CD4-positive, alpha-beta T cell treated with Interleukin-4 for 1 hour (primary cell): Measurements from ENCODE around the gene COL6A3.

Experiments
- DNase-seq, 2 donors: peaks; one replicate each; pipeline ENCODE4 v3.0.0-alpha.2; 2020 to 2022

Gene COL6A3, protein sequence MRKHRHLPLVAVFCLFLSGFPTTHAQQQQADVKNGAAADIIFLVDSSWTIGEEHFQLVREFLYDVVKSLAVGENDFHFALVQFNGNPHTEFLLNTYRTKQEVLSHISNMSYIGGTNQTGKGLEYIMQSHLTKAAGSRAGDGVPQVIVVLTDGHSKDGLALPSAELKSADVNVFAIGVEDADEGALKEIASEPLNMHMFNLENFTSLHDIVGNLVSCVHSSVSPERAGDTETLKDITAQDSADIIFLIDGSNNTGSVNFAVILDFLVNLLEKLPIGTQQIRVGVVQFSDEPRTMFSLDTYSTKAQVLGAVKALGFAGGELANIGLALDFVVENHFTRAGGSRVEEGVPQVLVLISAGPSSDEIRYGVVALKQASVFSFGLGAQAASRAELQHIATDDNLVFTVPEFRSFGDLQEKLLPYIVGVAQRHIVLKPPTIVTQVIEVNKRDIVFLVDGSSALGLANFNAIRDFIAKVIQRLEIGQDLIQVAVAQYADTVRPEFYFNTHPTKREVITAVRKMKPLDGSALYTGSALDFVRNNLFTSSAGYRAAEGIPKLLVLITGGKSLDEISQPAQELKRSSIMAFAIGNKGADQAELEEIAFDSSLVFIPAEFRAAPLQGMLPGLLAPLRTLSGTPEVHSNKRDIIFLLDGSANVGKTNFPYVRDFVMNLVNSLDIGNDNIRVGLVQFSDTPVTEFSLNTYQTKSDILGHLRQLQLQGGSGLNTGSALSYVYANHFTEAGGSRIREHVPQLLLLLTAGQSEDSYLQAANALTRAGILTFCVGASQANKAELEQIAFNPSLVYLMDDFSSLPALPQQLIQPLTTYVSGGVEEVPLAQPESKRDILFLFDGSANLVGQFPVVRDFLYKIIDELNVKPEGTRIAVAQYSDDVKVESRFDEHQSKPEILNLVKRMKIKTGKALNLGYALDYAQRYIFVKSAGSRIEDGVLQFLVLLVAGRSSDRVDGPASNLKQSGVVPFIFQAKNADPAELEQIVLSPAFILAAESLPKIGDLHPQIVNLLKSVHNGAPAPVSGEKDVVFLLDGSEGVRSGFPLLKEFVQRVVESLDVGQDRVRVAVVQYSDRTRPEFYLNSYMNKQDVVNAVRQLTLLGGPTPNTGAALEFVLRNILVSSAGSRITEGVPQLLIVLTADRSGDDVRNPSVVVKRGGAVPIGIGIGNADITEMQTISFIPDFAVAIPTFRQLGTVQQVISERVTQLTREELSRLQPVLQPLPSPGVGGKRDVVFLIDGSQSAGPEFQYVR (N-terminal part only)

DNA sequence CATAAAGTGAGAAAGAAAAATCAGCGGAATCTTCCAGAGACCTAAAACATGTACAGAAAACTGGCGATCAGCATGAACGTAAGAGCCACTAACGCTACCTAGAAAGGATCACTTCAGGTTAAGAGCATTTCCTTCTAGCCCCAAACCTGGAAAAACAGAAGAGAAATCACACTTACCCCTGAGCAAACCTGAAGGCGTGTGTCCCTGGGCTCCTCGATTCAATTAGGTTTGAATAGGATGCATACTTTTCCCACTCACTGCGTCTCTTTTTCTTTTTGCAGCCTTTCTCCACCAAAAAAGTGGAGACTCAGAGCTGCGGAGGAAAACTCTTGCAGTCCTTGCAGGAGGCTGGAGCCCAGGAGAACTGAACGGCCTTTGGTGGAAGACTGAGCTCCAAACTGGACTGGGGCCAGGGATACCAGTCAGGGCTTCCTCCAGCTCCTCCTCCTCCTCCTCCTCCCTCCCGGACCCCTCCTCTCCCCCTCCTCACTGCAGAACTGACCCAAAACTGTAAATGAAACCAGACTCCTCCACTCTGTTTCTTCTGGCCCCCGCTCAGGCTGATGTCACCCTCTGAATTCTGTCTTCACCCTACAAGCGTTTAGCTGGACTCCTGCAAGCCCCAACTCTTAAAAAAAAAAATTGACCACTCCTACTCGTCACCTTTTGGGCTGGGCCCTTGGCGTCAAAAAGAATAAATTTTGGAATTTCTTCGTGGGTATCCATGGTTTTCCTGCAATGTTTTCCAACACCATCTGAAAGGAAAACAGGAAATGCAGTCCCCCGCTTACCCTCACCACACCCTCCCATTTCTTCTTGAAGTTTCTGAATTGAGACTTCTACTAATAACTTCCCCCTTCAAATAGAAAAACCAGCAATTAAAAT is at the start of gene COL6A3:
COL6A3 (minus strand) TSS at position 388 of the 885 bp plus-strand sequence. CDS start 17,347 bp downstream, outside the sequence.
- no peak for DNase-seq

GRCh38 chr2:237459741-237460174 is 45.8 kb upstream of the COL6A3 start:
- no peak for DNase-seq

GRCh38 chr2:237459226-237459625 is 45.3 kb upstream of the COL6A3 start:
- no peak for DNase-seq

- no peak for DNase-seq
Measured at GRCh38 chr2:237458519-237458918, 44.6 kb upstream of the COL6A3 start.

GRCh38 chr2:237457388-237457941 is 43.5 kb upstream of the COL6A3 start:
- no peak for DNase-seq

- DNase-seq = no peak
Measured at GRCh38 chr2:237456200-237456843, 42.4 kb upstream of the COL6A3 start.

DNA sequence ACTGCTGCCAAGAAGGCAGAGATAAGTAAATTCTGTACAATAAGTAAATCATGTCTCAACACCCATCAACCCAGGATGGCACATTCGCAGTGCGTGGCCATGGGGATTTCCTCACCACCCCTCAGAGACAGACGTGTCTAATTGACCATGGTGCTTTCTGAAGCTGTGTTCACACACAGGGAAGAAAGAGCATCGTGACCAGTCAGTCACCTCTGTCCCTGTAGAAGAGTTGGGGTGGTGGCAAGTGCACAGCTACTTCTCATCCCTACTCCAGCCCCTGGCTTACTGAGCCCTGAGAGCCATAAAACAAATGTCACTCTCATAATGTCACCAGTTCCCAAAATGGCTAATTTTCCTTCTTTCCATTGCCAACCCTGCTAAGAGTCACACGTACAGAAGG is 41.8 kb upstream of the COL6A3 start:
- DNase-seq = no peak

- no peak for DNase-seq
Measured at GRCh38 chr2:237453671-237454070, 39.7 kb upstream of the COL6A3 start.

DNA sequence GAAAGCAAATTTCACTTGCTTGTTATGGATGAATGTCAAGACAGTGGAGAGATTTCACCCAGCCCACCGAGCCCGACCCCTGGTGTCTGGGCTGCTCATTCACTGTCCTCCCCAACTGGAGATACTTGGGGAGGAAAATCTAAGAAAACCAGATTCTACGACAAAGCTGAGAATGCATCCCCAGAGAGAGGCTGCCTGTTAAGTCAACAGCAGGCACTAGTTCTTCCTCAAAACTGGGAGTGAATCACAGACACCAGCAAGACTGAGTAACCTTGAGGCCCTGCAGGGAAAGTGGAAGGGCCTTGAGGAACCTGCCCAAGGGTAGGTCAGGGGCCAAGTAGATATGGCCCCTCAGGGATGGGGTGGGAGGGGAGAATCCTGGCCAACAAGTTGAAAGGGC is 38.9 kb upstream of the COL6A3 start:
- DNase-seq = no peak

DNA sequence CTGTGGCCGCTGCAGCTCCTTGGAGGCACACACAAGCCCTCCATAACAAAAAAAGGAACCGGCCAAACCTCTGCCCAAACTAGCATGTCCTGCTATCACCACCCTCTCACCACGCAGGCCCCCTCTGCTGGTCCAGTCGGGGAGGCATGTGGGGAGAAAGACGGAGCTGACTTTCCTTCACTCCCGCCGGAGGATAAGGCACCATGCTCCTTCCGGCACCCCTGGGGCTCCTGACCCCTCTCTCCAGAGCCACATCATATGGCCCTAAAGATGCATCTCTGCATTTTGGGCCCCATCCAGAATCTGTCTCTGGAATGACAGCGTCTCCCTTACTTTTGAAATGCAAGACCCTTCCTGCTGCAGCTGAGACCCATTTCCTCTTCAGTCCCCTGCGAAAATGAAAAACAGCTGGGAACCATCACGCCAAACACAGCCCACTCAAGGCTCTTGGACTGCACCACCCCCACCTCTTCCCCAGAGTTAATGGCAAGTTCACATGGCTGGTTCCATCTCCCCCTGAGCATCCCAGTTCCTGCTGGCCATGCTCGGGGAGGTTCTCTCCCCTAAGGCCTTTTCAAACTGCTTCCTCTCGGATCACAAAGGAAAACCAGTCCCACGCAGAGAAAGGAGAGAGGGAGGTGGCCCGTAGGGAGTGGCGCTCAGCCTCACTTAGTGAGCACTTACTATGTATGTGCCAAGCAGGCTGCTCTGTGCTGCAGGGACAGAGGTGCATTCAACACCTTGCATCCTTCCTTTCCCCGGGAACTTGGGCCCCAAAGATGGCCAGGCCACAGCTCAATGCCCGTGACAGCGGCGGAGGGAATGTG is 37.9 kb upstream of the COL6A3 start:
- DNase-seq = no peak

DNA sequence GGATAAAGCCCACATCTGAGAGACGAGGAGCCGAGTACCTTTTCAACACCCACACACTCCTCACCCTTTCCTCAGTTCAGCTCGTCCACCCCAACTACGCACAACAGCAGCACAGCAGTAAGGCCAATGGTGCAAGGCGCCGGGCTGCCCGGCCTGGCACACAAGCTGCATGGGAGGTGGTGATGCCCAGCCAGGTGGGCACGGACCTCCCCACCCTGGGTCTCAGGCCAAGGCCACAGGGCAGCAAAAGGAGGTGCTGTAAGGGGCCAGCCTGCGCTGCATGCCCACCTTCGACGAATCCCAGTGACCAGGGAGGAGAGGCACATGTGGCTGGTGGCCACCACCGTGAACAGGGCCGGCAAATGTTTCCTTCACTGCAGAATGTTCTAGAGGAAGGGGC is 36.6 kb upstream of the COL6A3 start:
- DNase-seq = no peak

DNA sequence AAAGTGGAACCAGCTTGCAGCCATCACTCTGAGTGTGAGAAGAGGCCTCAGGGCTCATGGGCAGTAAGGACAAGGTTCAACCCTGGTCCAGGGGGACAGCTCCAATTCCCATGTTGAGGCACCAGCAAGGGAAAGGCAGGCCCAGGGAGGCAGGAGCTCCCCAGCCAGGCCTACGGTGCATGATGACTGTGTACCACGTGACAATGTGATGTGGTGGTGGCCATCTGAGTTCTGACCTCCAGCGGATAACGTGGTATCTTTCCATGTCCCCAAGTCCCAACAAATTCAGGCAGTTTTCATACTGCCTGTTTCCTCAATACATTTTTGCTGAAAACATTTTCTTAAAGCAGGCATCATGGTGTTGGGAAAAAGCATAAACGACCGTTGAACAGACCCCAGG is 36.1 kb upstream of the COL6A3 start:
- DNase-seq = no peak

- no peak for DNase-seq
Measured at GRCh38 chr2:237449193-237449881, 35.4 kb upstream of the COL6A3 start.

GRCh38 chr2:237448626-237449025 is 34.7 kb upstream of the COL6A3 start:
- no peak for DNase-seq

DNA sequence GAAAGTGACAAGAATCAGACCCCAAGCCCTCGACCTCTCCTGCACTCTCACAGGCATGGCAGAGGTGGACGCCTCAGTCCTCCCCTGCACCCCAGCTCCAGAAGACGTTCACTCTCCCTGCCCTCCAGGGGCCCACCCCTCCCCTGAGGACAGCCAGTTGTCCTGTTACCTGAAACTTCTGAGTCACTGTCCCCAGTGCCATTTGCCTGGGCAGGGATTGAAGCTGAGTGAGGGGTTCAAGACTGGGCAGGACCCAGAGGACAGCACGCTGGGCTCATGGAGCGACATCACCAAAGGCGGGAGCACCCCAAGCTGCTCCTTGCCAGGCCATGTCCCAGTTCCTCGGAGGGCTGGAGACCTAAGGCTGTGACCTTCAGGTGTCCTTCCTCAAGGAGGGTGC is 34.2 kb upstream of the COL6A3 start:
- DNase-seq = no peak

DNA sequence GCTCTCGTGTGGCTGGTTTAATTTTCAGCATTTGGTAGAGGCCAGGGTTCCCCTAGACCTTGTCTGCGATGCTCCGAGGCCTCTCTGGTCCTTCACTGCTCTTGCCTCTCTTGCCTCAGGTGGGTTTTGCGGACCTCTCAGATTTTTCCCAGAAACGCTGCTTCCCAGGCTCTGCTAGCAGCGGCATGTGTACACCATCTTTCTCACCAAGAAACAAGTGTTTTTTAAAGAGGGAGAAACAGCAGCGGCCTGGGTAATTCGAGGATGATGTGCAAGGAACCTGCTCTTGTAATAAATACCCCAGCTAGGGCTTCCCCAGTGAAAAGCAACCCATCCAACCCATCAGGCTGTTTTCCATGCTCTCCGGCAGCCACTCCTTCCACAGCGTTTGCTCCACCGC is 33.5 kb upstream of the COL6A3 start:
- no peak for DNase-seq

- no peak for DNase-seq
Measured at GRCh38 chr2:237446338-237446665, 32.3 kb upstream of the COL6A3 start.

- DNase-seq = no peak
Measured at GRCh38 chr2:237445611-237446337, 31.8 kb upstream of the COL6A3 start.

DNA sequence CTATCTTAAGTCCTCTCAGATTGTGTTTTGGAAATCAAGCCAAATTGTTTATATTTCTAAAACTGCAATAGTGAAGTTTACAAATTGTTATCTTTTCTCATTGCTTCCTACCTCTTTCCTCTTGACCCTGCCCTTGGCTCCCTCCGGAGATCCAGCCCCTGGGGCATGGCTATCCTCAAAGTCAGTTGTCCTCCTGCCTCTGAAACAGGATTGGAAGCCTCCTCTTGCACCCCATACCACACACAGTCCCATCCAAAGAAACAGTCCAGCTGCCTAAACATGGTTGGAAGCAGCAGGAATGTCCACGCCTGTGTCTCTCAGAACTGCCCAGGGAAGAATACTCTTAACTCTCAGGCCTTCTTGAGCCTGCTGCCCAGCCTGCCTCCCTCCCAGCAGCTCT is 30.1 kb upstream of the COL6A3 start:
- DNase-seq = no peak
